ENCODE data around the gene TNFRSF4. TPM values are rescaled to one million over a fixed set of nuclear protein-coding genes. Genes with fewer than 3 reads are reported as not detected.

TNFRSF4 gene
- total and polyA plus RNA-seq, 4 donors, result 1.0 to 3.5 (median 1.6) TPM; not detected in 1

DNA sequence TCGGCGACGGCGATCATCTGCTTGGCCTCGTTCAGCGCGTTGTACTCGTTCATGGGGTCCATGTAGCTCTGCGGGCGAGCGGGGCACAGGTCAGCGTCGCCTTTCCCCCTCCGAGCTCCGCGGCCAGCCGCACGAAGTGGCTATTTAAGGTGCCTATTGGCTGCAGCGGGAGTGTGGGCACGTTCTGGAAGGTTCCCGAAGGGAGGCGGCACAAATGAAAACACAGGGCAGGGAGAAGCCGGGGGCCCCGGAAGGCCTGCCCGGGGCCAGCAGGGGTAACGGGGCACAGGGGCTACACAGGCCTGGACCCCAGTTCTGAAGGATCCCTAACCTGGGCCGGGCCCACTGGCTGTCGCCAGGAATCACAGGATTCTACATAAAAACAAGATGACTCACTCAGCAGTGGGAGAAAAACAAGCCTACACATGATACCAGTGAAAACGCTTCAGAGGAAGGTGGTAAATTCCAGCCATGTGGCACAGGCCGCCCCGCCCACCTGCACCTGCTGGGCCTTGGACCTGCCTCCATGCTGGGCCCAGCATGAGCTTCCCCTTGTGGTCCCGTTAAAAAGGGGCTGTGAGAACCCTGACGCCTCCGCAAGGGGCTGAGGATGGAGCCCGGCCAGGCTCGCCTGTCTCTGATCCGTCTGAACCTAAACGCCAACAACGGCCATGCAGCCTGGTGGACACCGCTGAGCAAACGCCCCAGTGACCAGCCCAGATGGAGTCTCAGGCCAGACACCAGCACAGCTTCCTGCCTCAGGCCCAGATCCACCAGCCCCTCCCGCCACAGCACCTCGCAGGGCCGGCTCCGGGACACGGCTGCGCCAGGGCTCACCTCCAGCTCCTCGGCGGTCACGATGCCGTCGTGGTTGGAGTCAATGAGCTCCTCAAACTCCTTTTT is 3.9 kb upstream of the TNFRSF4 start:
- H3K36me3 ChIP-seq (ENCODE audit: control insufficient read depth in 1 of 2, insufficient read depth in 2 of 2, low read length in 1 of 2), result peaks cover 0 to 7% of the 10 kb centered on the region in 2 donors
- ATAC-seq (ENCODE audit: low FRiP score) (no peak), DNase-seq (no peak)
- H3K4me1 ChIP-seq (ENCODE audit: control insufficient read depth in 1 of 2, insufficient read depth in 2 of 2, low read length in 2 of 2), result no peaks in the 10 kb centered on the region
- intact Hi-C loops (cut with DNase I), result no loop called here
- no peak overlapping the region for H3K4me3 ChIP-seq (ENCODE audit: low read length in 2 of 2)
- no peaks in the 10 kb centered on the region for H3K27me3 ChIP-seq (ENCODE audit: control insufficient read depth in 1 of 2, insufficient read depth in 2 of 2, low read length in 1 of 2)
- WGBS, 2 donors, result 90 to 91% methylated on average over 52 of the region's 52 CpGs
- H3K27ac ChIP-seq (ENCODE audit: low read depth in 1 of 2, low read length in 2 of 2), result no peak overlapping the region
- no peaks in the 10 kb centered on the region for H3K9me3 ChIP-seq (ENCODE audit: control insufficient read depth, low read length)

GRCh38 chr1:1216770-1217620 is 3.0 kb upstream of the TNFRSF4 start:
- no peak for ATAC-seq (ENCODE audit: low FRiP score)
- Histone ChIP-seq H3K9me3 (ENCODE audit: control insufficient read depth, low read length) (no peaks in the 10 kb centered on the region), H3K4me3 (ENCODE audit: low read length in 2 of 2) (no peak overlapping the region), H3K36me3 (ENCODE audit: control insufficient read depth in 1 of 2, insufficient read depth in 2 of 2, low read length in 1 of 2) (peaks cover 0 to 5% of the 10 kb centered on the region in 2 donors), H3K4me1 (ENCODE audit: control insufficient read depth in 1 of 2, insufficient read depth in 2 of 2, low read length in 2 of 2) (no peaks in the 10 kb centered on the region), H3K27ac (ENCODE audit: low read depth in 1 of 2, low read length in 2 of 2) (no peak overlapping the region), H3K27me3 (ENCODE audit: control insufficient read depth in 1 of 2, insufficient read depth in 2 of 2, low read length in 1 of 2) (no peaks in the 10 kb centered on the region)
- intact Hi-C loops (cut with DNase I), result no loop called here
- 92 to 94% methylated on average over 52 to 74 of the region's 74 CpGs for WGBS, 2 donors
- DNase-seq, result no peak

- ATAC-seq (ENCODE audit: low FRiP score) (no peak), DNase-seq (no peak)
- H3K9me3 ChIP-seq (ENCODE audit: control insufficient read depth, low read length), result no peaks in the 10 kb centered on the region
- H3K4me1 ChIP-seq (ENCODE audit: control insufficient read depth in 1 of 2, insufficient read depth in 2 of 2, low read length in 2 of 2), result no peaks in the 10 kb centered on the region
- intact Hi-C loops (cut with DNase I), result no loop called here
- peaks cover 0 to 5% of the 10 kb centered on the region in 2 donors for H3K36me3 ChIP-seq (ENCODE audit: control insufficient read depth in 1 of 2, insufficient read depth in 2 of 2, low read length in 1 of 2)
- no peak overlapping the region for H3K27ac ChIP-seq (ENCODE audit: low read depth in 1 of 2, low read length in 2 of 2)
- WGBS, 2 donors, result 85 to 88% methylated on average over 19 to 21 of the region's 21 CpGs
- H3K27me3 ChIP-seq (ENCODE audit: control insufficient read depth in 1 of 2, insufficient read depth in 2 of 2, low read length in 1 of 2), result no peaks in the 10 kb centered on the region
- no peak overlapping the region for H3K4me3 ChIP-seq (ENCODE audit: low read length in 2 of 2)
These were observed 2.1 kb upstream of the TNFRSF4 start for GRCh38 chr1:1215881-1216605.

DNA sequence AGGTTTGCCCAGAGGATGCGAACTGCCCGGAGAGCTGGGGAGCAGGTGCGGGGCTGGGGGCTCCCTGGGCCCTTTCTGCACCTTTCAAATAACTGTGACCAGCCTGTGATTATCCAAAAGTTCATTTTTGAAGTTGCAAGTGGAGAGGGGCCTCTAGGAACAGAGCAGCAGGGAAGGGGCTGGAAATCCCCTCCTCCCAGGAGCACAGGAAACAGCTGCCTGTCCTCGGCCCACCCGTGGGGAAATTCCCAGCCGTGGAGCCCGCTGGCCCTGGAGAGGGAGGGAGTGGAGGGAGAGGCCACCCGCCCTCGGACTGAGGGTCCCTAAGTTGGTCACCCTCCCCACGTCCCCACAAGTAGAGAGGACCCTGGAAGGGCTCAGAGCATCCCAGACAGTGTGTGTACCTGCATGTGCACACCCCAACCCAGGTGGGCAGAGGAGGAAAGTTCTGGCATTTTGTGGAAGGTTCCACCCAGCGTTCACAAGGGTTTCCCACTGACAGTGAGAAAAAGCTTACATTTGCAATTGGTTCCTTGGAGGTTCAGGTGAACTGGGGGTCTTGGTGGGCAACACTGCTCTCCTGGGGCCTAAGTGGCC is 1.2 kb upstream of the TNFRSF4 start:
- Histone ChIP-seq H3K4me1 (ENCODE audit: control insufficient read depth in 1 of 2, insufficient read depth in 2 of 2, low read length in 2 of 2) (no peaks in the 10 kb centered on the region), H3K4me3 (ENCODE audit: low read length in 2 of 2) (no peak overlapping the region), H3K27me3 (ENCODE audit: control insufficient read depth in 1 of 2, insufficient read depth in 2 of 2, low read length in 1 of 2) (no peaks in the 10 kb centered on the region), H3K36me3 (ENCODE audit: control insufficient read depth in 1 of 2, insufficient read depth in 2 of 2, low read length in 1 of 2) (peaks cover 0 to 5% of the 10 kb centered on the region in 2 donors), H3K9me3 (ENCODE audit: control insufficient read depth, low read length) (no peaks in the 10 kb centered on the region), H3K27ac (ENCODE audit: low read depth in 1 of 2, low read length in 2 of 2) (no peak overlapping the region)
- ATAC-seq (ENCODE audit: low FRiP score), result no peak
- DNase-seq, result no peak
- WGBS, 2 donors, result 57 to 58% methylated on average over 11 of the region's 11 CpGs
- intact Hi-C loops (cut with DNase I), result no loop called here

GRCh38 chr1:1212780-1213344 is 1.1 kb downstream of the TNFRSF4 start:
- Histone ChIP-seq H3K36me3 (ENCODE audit: control insufficient read depth in 1 of 2, insufficient read depth in 2 of 2, low read length in 1 of 2) (peaks cover 0 to 2% of the 10 kb centered on the region in 2 donors), H3K4me1 (ENCODE audit: control insufficient read depth in 1 of 2, insufficient read depth in 2 of 2, low read length in 2 of 2) (no peaks in the 10 kb centered on the region), H3K4me3 (ENCODE audit: low read length in 2 of 2) (no peak overlapping the region), H3K9me3 (ENCODE audit: control insufficient read depth, low read length) (no peaks in the 10 kb centered on the region), H3K27ac (ENCODE audit: low read depth in 1 of 2, low read length in 2 of 2) (no peak overlapping the region), H3K27me3 (ENCODE audit: control insufficient read depth in 1 of 2, insufficient read depth in 2 of 2, low read length in 1 of 2) (no peaks in the 10 kb centered on the region)
- ATAC-seq (ENCODE audit: low FRiP score) (peak; percentile 3), DNase-seq (peak; percentile 62 to 80)
- WGBS, 2 donors, result 70% methylated on average over 20 to 24 of the region's 24 CpGs
- intact Hi-C loops (cut with DNase I), result no loop called here

- no peaks in the 10 kb centered on the region for H3K27me3 ChIP-seq (ENCODE audit: control insufficient read depth in 1 of 2, insufficient read depth in 2 of 2, low read length in 1 of 2)
- H3K36me3 ChIP-seq (ENCODE audit: control insufficient read depth in 1 of 2, insufficient read depth in 2 of 2, low read length in 1 of 2), result no peaks in the 10 kb centered on the region
- no peak for ATAC-seq (ENCODE audit: low FRiP score)
- intact Hi-C loops (cut with DNase I), result no loop called here
- no peak overlapping the region for H3K27ac ChIP-seq (ENCODE audit: low read depth in 1 of 2, low read length in 2 of 2)
- peak; percentile 42 to 71 for DNase-seq
- H3K4me1 ChIP-seq (ENCODE audit: control insufficient read depth in 1 of 2, insufficient read depth in 2 of 2, low read length in 2 of 2), result no peaks in the 10 kb centered on the region
- no peak overlapping the region for H3K4me3 ChIP-seq (ENCODE audit: low read length in 2 of 2)
- H3K9me3 ChIP-seq (ENCODE audit: control insufficient read depth, low read length), result no peaks in the 10 kb centered on the region
- 87 to 91% methylated on average over 26 to 28 of the region's 28 CpGs for WGBS, 2 donors
These were observed 2.2 kb downstream of the TNFRSF4 start for GRCh38 chr1:1211541-1212441.

DNA sequence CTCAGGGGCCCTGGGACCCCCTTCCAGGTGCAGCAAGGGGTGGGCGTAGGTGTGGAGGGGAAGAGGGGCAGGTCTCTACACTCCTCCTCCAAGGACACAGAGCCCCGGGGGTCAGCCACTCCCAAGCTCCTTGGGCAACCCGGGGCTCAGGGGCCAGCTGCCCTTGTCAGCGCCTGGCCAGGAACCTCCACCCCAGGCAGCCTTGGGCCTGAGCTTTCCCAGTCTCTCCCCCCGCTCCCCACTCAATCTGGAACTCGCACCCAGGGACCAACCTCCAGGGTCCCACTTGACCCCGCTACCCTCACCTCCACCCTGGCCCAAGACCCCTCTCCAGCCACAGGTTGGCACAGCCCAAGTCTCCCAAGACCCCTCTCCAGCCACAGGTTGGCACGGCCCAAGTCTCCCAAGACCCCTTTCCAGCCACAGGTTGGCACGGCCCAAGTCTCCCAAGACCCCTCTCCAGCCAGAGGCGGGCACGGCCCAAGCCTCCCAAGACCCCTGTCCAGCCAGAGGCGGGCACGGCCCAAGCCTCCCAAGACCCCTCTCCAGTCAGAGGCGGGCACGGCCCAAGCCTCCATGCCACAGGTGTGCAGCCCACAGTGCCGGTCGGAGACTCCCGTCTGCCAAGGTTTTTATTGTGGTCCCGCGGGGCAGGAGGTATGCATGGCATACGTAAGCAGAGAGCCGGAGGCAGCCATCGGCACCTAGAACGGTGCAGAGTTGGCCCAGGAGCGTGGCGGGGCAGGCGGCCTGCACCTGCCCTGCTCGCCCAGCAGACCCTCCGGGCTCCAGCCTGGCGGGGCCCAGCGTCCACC is 3.0 kb downstream of the TNFRSF4 start:
- Histone ChIP-seq H3K4me1 (ENCODE audit: control insufficient read depth in 1 of 2, insufficient read depth in 2 of 2, low read length in 2 of 2) (no peaks in the 10 kb centered on the region), H3K9me3 (ENCODE audit: control insufficient read depth, low read length) (no peaks in the 10 kb centered on the region), H3K4me3 (ENCODE audit: low read length in 2 of 2) (no peak overlapping the region), H3K27ac (ENCODE audit: low read depth in 1 of 2, low read length in 2 of 2) (no peak overlapping the region), H3K27me3 (ENCODE audit: control insufficient read depth in 1 of 2, insufficient read depth in 2 of 2, low read length in 1 of 2) (no peaks in the 10 kb centered on the region), H3K36me3 (ENCODE audit: control insufficient read depth in 1 of 2, insufficient read depth in 2 of 2, low read length in 1 of 2) (no peaks in the 10 kb centered on the region)
- intact Hi-C loops (cut with DNase I), result no loop called here
- peak; percentile 37 to 70 for DNase-seq
- no peak for ATAC-seq (ENCODE audit: low FRiP score)
- WGBS, 2 donors, result 91% methylated on average over 29 to 31 of the region's 31 CpGs

All from aorta (tissue), 5 donors.